Effector memory CD4-positive, alpha-beta T cell (primary cell): ENCODE measurements around the gene PLPP4.

Experiments used
- DNase-seq, 3 donors: peaks; one replicate each; pipeline ENCODE4 v3.0.0-alpha.2; 2020
- H3K27ac ChIP-seq: 2 replicates; pipeline ENCODE4 v1.7.0; 2013; ENCODE audit warnings: mild to moderate bottlenecking, low read length, moderate library complexity; ENCODE audit not compliant: insufficient read depth, poor library complexity, severe bottlenecking
- H3K27me3 ChIP-seq: replicated peaks from 2 replicates; pipeline ENCODE4 v1.7.0; 2013; ENCODE audit warnings: mild to moderate bottlenecking, low read length; ENCODE audit not compliant: insufficient read depth, control insufficient read depth, poor library complexity, severe bottlenecking
- H3K36me3 ChIP-seq: 2 replicates; pipeline ENCODE4 v1.7.0; 2013; ENCODE audit warnings: mild to moderate bottlenecking, low read length, moderate library complexity; ENCODE audit not compliant: control insufficient read depth, insufficient read depth
- H3K4me1 ChIP-seq: 2 replicates; pipeline ENCODE4 v1.7.0; 2013; ENCODE audit warnings: low read length, mild to moderate bottlenecking; ENCODE audit not compliant: control insufficient read depth, insufficient read depth, poor library complexity, severe bottlenecking
- H3K4me3 ChIP-seq: 2 replicates; pipeline ENCODE4 v1.7.0; 2013; ENCODE audit warnings: low read length, low read depth, mild to moderate bottlenecking; ENCODE audit not compliant: insufficient read depth, poor library complexity, severe bottlenecking
- H3K9me3 ChIP-seq: 2 replicates; pipeline ENCODE4 v1.7.0; 2013; ENCODE audit warnings: mild to moderate bottlenecking, low read length, moderate library complexity; ENCODE audit not compliant: control insufficient read depth

PLPP4 gene

GRCh38 chr10:120538091-120538490 lies 81.1 kb downstream of the PLPP4 start:
- no peaks in the 10 kb centered on the region for H3K9me3 ChIP-seq
- H3K4me1 ChIP-seq: no peaks in the 10 kb centered on the region
- no peak overlapping the region for H3K27ac ChIP-seq
- H3K27me3 ChIP-seq: no peaks in the 10 kb centered on the region
- no peak overlapping the region for H3K4me3 ChIP-seq
- H3K36me3 ChIP-seq: no peaks in the 10 kb centered on the region
- no peak for DNase-seq

GRCh38 chr10:120539076-120539475 lies 82.0 kb downstream of the PLPP4 start:
- H3K27me3 ChIP-seq: no peaks in the 10 kb centered on the region
- no peaks in the 10 kb centered on the region for H3K9me3 ChIP-seq
- H3K27ac ChIP-seq: no peak overlapping the region
- no peaks in the 10 kb centered on the region for H3K4me1 ChIP-seq
- H3K36me3 ChIP-seq: no peaks in the 10 kb centered on the region
- no peak for DNase-seq
- no peak overlapping the region for H3K4me3 ChIP-seq

DNA sequence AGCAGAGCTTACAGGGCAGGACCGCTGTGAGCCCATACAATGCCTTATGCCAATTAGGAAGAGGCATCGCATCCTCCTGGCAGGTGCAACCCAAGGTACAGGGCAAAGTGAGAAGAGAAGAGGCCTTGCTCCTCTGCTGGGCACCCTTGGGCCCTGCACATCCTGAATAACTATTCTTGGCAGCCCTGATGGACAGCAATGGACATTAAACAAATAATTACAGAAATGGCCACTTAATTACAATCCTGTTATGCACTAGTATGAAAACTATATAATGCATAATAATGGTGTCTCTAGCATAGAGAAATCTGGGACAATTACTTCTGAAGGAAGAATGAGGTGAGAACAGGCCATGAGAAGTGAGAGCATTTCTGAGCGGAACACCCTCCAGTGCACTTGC lies 83.5 kb downstream of the PLPP4 start:
- Histone ChIP-seq H3K4me3 (no peak overlapping the region), H3K4me1 (no peaks in the 10 kb centered on the region), H3K36me3 (no peaks in the 10 kb centered on the region), H3K27ac (no peak overlapping the region), H3K27me3 (no peaks in the 10 kb centered on the region), H3K9me3 (no peaks in the 10 kb centered on the region)
- DNase-seq: no peak

GRCh38 chr10:120541984-120542383 lies 85.0 kb downstream of the PLPP4 start:
- Histone ChIP-seq H3K4me3 (no peak overlapping the region), H3K9me3 (no peaks in the 10 kb centered on the region), H3K4me1 (no peaks in the 10 kb centered on the region), H3K27me3 (no peaks in the 10 kb centered on the region), H3K27ac (no peak overlapping the region), H3K36me3 (no peaks in the 10 kb centered on the region)
- no peak for DNase-seq

- Histone ChIP-seq H3K27me3 (no peaks in the 10 kb centered on the region), H3K27ac (no peak overlapping the region), H3K36me3 (no peaks in the 10 kb centered on the region), H3K4me3 (no peak overlapping the region), H3K9me3 (no peaks in the 10 kb centered on the region), H3K4me1 (no peaks in the 10 kb centered on the region)
- no peak for DNase-seq
Observed at GRCh38 chr10:120542591-120542990, 85.6 kb downstream of the PLPP4 start.

- H3K9me3 ChIP-seq: no peaks in the 10 kb centered on the region
- no peak for DNase-seq
- H3K27me3 ChIP-seq: no peaks in the 10 kb centered on the region
- no peaks in the 10 kb centered on the region for H3K36me3 ChIP-seq
- H3K4me3 ChIP-seq: no peak overlapping the region
- H3K4me1 ChIP-seq: no peaks in the 10 kb centered on the region
- H3K27ac ChIP-seq: no peak overlapping the region
Observed at GRCh38 chr10:120543291-120543690, 86.3 kb downstream of the PLPP4 start.

- no peaks in the 10 kb centered on the region for H3K4me1 ChIP-seq
- no peak for DNase-seq
- H3K27me3 ChIP-seq: no peaks in the 10 kb centered on the region
- H3K4me3 ChIP-seq: no peak overlapping the region
- H3K9me3 ChIP-seq: no peaks in the 10 kb centered on the region
- H3K27ac ChIP-seq: no peak overlapping the region
- no peaks in the 10 kb centered on the region for H3K36me3 ChIP-seq
Observed at GRCh38 chr10:120548210-120548609, 91.2 kb downstream of the PLPP4 start.

- H3K27me3 ChIP-seq: no peaks in the 10 kb centered on the region
- DNase-seq: no peak
- no peaks in the 10 kb centered on the region for H3K9me3 ChIP-seq
- H3K27ac ChIP-seq: no peak overlapping the region
- H3K36me3 ChIP-seq: no peaks in the 10 kb centered on the region
- no peak overlapping the region for H3K4me3 ChIP-seq
- no peaks in the 10 kb centered on the region for H3K4me1 ChIP-seq
Observed at GRCh38 chr10:120552262-120552661, 95.2 kb downstream of the PLPP4 start.

GRCh38 chr10:120553911-120554310 lies 96.9 kb downstream of the PLPP4 start:
- no peaks in the 10 kb centered on the region for H3K27me3 ChIP-seq
- DNase-seq: no peak
- H3K9me3 ChIP-seq: no peaks in the 10 kb centered on the region

DNA sequence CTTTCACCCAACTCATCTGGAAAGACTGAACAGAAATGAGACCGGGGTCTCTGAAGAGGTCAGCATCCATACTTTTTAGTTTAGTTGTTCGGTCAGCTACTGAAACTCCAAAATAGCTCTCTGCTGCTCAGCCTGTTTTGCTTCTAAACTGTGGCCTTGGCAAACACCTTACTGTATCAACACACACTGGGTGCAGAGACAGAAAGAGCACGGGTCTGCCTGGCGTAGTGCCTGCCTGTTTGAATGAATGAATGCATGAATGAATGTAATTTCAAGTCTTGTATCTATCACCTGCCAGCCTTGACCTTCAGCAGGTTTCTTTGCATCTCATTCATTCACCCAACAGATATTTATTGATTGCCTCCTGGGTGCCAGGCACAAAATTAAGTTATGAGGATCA lies 98.4 kb downstream of the PLPP4 start:
- no peak overlapping the region for H3K4me3 ChIP-seq
- no peak overlapping the region for H3K27ac ChIP-seq
- H3K4me1 ChIP-seq: no peaks in the 10 kb centered on the region
- no peaks in the 10 kb centered on the region for H3K36me3 ChIP-seq
- H3K27me3 ChIP-seq: no peaks in the 10 kb centered on the region
- no peaks in the 10 kb centered on the region for H3K9me3 ChIP-seq
- no peak for DNase-seq

More at GRCh38 chr10:120553911-120554310, 96.9 kb downstream of the PLPP4 start:
- Histone ChIP-seq H3K27ac (no peak overlapping the region), H3K4me1 (no peaks in the 10 kb centered on the region), H3K36me3 (no peaks in the 10 kb centered on the region), H3K4me3 (no peak overlapping the region)
